Measurements from ENCODE around the gene KIAA1755. TPM values are rescaled to one million over a fixed set of nuclear protein-coding genes. Genes with fewer than 3 reads are reported as not detected.
A peak's percentile ranks its signal among the peaks of the same experiment; 100 is the strongest.

KIAA1755 gene
- total and polyA plus RNA-seq, 9 of the 15 experiments (the other 6 are each of a cell fraction or from before 2014, with no cell fraction given): not detected

DNA sequence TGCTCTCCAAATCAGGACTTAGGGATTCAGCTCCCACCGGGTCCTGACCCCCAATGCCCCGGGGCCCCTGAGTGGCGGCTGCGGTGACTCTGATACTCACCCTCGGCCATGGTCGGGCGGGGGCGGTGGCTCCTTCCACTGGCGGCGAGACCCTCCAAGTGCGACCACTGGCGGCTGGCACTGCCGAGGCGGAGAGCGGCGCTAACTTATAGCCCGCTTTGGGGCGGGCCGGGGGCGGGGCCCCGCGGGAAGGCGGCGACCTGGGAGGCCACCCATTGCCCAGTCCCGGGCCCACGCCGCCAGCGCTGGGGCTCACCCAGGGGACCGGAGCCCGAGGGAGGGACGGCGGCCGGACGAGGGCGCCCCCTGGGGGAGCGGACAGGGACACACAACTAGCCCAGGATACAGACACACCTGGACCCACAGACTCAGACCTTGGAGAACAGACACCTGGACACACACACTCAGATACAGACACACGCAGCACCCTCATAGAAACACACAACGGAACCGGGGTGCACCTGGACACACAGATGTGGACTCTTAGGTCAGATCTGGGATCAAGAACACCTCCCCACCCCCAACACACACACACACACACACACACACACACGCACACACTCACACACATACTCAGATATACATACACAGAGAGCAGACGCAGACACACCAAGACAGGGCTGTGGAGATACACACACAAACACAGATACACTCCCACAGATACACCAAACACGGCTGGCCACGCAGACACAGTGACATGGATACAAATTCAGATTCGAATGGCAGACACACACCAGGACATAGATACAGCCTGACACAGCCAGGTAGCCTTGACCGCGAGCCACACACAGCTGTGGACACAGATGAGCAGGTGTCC lies 95.2 kb downstream of the KIAA1755 start, which contains the start of gene TGM2 (continued):
- TF ChIP-seq ZNF766 (CRISPR knock-in tag; conservative IDR thresholded peaks at IDR 0.05): no peak
- no peak for TF ChIP-seq ZNF384 (IDR thresholded peaks at IDR 0.05; ENCODE audit: low read depth, low read length)
- TF ChIP-seq, protein P1, sequence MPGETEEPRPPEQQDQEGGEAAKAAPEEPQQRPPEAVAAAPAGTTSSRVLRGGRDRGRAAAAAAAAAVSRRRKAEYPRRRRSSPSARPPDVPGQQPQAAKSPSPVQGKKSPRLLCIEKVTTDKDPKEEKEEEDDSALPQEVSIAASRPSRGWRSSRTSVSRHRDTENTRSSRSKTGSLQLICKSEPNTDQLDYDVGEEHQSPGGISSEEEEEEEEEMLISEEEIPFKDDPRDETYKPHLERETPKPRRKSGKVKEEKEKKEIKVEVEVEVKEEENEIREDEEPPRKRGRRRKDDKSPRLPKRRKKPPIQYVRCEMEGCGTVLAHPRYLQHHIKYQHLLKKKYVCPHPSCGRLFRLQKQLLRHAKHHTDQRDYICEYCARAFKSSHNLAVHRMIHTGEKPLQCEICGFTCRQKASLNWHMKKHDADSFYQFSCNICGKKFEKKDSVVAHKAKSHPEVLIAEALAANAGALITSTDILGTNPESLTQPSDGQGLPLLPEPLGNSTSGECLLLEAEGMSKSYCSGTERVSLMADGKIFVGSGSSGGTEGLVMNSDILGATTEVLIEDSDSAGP (CRISPR knock-in tag; IDR thresholded peaks at IDR 0.05): no peak
- TF ChIP-seq, protein P2, sequence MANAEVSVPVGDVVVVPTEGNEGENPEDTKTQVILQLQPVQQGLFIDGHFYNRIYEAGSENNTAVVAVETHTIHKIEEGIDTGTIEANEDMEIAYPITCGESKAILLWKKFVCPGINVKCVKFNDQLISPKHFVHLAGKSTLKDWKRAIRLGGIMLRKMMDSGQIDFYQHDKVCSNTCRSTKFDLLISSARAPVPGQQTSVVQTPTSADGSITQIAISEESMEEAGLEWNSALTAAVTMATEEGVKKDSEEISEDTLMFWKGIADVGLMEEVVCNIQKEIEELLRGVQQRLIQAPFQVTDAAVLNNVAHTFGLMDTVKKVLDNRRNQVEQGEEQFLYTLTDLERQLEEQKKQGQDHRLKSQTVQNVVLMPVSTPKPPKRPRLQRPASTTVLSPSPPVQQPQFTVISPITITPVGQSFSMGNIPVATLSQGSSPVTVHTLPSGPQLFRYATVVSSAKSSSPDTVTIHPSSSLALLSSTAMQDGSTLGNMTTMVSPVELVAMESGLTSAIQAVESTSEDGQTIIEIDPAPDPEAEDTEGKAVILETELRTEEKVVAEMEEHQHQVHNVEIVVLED (CRISPR knock-in tag; IDR thresholded peaks at IDR 0.05): no peak
- no peak for TF ChIP-seq PYGO2 (tag; IDR thresholded peaks at IDR 0.05)
- TF ChIP-seq ATF1 (CRISPR knock-in tag; IDR thresholded peaks at IDR 0.05): no peak
- TF ChIP-seq ATF1 (tag; IDR thresholded peaks at IDR 0.05): peak; percentile 58
- no peak for TF ChIP-seq CEBPB (tag; IDR thresholded peaks at IDR 0.05)
- no peak for TF ChIP-seq ZZZ3 (IDR thresholded peaks at IDR 0.05)
- TF ChIP-seq PPARD (CRISPR knock-in tag; IDR thresholded peaks at IDR 0.05): no peak
- no peak for TF ChIP-seq E2F3 (CRISPR knock-in tag; IDR thresholded peaks at IDR 0.05)
- TF ChIP-seq REST (IDR thresholded peaks at IDR 0.05; ENCODE audit: borderline replicate concordance): peak; percentile 92
- TF ChIP-seq REST (CRISPR knock-in tag; IDR thresholded peaks at IDR 0.05; ENCODE audit: low read depth): no peak
- TF ChIP-seq, protein P3, sequence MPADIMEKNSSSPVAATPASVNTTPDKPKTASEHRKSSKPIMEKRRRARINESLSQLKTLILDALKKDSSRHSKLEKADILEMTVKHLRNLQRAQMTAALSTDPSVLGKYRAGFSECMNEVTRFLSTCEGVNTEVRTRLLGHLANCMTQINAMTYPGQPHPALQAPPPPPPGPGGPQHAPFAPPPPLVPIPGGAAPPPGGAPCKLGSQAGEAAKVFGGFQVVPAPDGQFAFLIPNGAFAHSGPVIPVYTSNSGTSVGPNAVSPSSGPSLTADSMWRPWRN (IDR thresholded peaks at IDR 0.05; ENCODE audit: low read depth): no peak
- TF ChIP-seq ZNF146 (CRISPR knock-in tag; IDR thresholded peaks at IDR 0.05; ENCODE audit: unreplicated experiment): no peak

All from K562 (cell line).